ENCODE measurements around the gene REN. TPM values are rescaled to one million over a fixed set of nuclear protein-coding genes. Genes with fewer than 3 reads are reported as not detected.

The REN gene
- total and polyA plus RNA-seq, 4 donors, result 0.23 to 0.75 (median 0.29) TPM

GRCh38 chr1:204127597-204128242 lies 38.4 kb downstream of the REN start:
- Histone ChIP-seq H3K4me3 (no peak overlapping the region), H3K9ac (ENCODE audit: insufficient read depth in 1 of 2, low read length in 2 of 2) (peak overlapping the region in 1 of 2 donors; percentile 11), H3K27me3 (ENCODE audit: control insufficient read depth in 3 of 3, insufficient read depth in 3 of 3, low read length in 2 of 3) (no peaks in the 10 kb centered on the region), H3K4me1 (ENCODE audit: control insufficient read depth in 5 of 5, insufficient read depth in 5 of 5, low read length in 5 of 5) (peaks cover 0 to 30% (median 10%) of the 10 kb centered on the region in 5 donors), H3K36me3 (ENCODE audit: control insufficient read depth in 4 of 4, insufficient read depth in 4 of 4, low read length in 4 of 4) (peaks cover 0 to 27% (median 25%) of the 10 kb centered on the region in 4 donors), H3K9me3 (ENCODE audit: control insufficient read depth in 4 of 4, insufficient read depth in 3 of 4, low read length in 3 of 4) (no peaks in the 10 kb centered on the region), H3K27ac (ENCODE audit: low read depth in 1 of 2, low read length in 1 of 2) (no peak overlapping the region)
- ATAC-seq (ENCODE audit: insufficient read depth, low FRiP score) (peak; percentile 68), DNase-seq (peak; percentile 82 to 90 (median 84))
- peak; percentile 87 for TF ChIP-seq CTCF (IDR thresholded peaks at IDR 0.05; ENCODE audit: control extremely low read depth, extremely low read depth)
- 41 to 54% methylated on average over 5 of the region's 5 CpGs for whole genome bisulfite sequencing, 2 donors

GRCh38 chr1:204126956-204127355 lies 39.2 kb downstream of the REN start:
- 47 to 54% methylated on average over 7 of the region's 7 CpGs for WGBS, 2 donors
- H3K27me3 ChIP-seq (ENCODE audit: control insufficient read depth in 3 of 3, insufficient read depth in 3 of 3, low read length in 2 of 3), result no peaks in the 10 kb centered on the region
- DNase-seq (peak in 1 of 3 donors; percentile 43), ATAC-seq (ENCODE audit: insufficient read depth, low FRiP score) (no peak)
- H3K4me1 ChIP-seq (ENCODE audit: control insufficient read depth in 5 of 5, insufficient read depth in 5 of 5, low read length in 5 of 5), result peaks cover 0 to 30% (median 10%) of the 10 kb centered on the region in 5 donors
- H3K27ac ChIP-seq (ENCODE audit: low read depth in 1 of 2, low read length in 1 of 2), result peak overlapping the region in 1 of 2 donors; percentile 37
- H3K4me3 ChIP-seq, result no peak overlapping the region
- peaks cover 0 to 33% (median 30%) of the 10 kb centered on the region in 4 donors for H3K36me3 ChIP-seq (ENCODE audit: control insufficient read depth in 4 of 4, insufficient read depth in 4 of 4, low read length in 4 of 4)
- no peaks in the 10 kb centered on the region for H3K9me3 ChIP-seq (ENCODE audit: control insufficient read depth in 4 of 4, insufficient read depth in 3 of 4, low read length in 3 of 4)
- TF ChIP-seq CTCF (IDR thresholded peaks at IDR 0.05; ENCODE audit: control extremely low read depth, extremely low read depth), result no peak
- peak overlapping the region in 1 of 2 donors; percentile 15 for H3K9ac ChIP-seq (ENCODE audit: insufficient read depth in 1 of 2, low read length in 2 of 2)

GRCh38 chr1:204126386-204126785 lies 39.8 kb downstream of the REN start:
- no peak for TF ChIP-seq CTCF (IDR thresholded peaks at IDR 0.05; ENCODE audit: control extremely low read depth, extremely low read depth)
- no peak for DNase-seq
- Histone ChIP-seq H3K4me1 (ENCODE audit: control insufficient read depth in 5 of 5, insufficient read depth in 5 of 5, low read length in 5 of 5) (peaks cover 0 to 30% (median 10%) of the 10 kb centered on the region in 5 donors), H3K4me3 (no peak overlapping the region), H3K27ac (ENCODE audit: low read depth in 1 of 2, low read length in 1 of 2) (peak overlapping the region in 1 of 2 donors; percentile 37), H3K9ac (ENCODE audit: insufficient read depth in 1 of 2, low read length in 2 of 2) (peak overlapping the region in 1 of 2 donors; percentile 15), H3K27me3 (ENCODE audit: control insufficient read depth in 3 of 3, insufficient read depth in 3 of 3, low read length in 2 of 3) (no peaks in the 10 kb centered on the region), H3K9me3 (ENCODE audit: control insufficient read depth in 4 of 4, insufficient read depth in 3 of 4, low read length in 3 of 4) (no peaks in the 10 kb centered on the region), H3K36me3 (ENCODE audit: control insufficient read depth in 4 of 4, insufficient read depth in 4 of 4, low read length in 4 of 4) (peaks cover 0 to 33% (median 29%) of the 10 kb centered on the region in 4 donors)
- no peak for ATAC-seq (ENCODE audit: insufficient read depth, low FRiP score)
- WGBS, 2 donors, result 68 to 76% methylated on average over 8 of the region's 8 CpGs
